Middle frontal gyrus (tissue), 1 donor: ENCODE data around the gene SHC3.

Source experiments
- DNase-seq: peaks from one replicate; pipeline ENCODE4 v3.0.0-alpha.2; 2015; ENCODE audit warnings: low spot score; ENCODE audit errors: extremely low spot score

Gene SHC3

DNA sequence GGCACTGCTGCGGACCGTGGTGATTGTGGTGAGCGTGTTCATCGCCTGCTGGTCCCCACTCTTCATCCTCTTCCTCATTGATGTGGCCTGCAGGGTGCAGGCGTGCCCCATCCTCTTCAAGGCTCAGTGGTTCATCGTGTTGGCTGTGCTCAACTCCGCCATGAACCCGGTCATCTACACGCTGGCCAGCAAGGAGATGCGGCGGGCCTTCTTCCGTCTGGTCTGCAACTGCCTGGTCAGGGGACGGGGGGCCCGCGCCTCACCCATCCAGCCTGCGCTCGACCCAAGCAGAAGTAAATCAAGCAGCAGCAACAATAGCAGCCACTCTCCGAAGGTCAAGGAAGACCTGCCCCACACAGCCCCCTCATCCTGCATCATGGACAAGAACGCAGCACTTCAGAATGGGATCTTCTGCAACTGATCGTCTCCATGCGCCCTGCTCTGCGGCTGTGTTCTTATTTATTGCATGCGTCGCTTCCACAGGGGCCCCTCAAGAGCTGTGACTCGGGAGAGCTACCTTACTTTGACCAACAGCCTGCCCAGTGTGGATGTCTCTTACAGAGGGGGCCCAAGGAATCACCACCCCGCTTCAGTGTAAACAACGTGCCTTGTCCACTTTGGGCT, 176.6 kb downstream of the SHC3 start:
- no peak for DNase-seq

DNA sequence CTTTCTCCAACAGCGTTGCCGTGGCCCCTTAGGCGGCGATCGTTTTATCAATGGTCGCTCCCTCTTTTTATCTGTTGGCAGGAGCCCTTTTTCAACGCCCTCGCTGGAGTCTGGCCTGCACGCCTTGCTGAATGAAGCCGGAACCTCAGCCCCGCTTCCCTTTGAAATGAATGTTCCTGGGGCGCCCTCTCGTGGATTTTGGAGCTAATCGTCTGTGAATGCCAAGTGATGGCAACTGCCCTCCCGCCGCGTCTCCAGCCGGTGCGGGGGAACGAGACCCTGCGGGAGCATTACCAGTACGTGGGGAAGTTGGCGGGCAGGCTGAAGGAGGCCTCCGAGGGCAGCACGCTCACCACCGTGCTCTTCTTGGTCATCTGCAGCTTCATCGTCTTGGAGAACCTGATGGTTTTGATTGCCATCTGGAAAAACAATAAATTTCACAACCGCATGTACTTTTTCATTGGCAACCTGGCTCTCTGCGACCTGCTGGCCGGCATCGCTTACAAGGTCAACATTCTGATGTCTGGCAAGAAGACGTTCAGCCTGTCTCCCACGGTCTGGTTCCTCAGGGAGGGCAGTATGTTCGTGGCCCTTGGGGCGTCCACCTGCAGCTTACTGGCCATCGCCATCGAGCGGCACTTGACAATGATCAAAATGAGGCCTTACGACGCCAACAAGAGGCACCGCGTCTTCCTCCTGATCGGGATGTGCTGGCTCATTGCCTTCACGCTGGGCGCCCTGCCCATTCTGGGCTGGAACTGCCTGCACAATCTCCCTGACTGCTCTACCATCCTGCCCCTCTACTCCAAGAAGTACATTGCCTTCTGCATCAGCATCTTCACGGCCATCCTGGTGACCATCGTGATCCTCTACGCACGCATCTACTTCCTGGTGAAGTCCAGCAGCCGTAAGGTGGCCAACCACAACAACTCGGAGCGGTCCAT, 177.4 kb downstream of the SHC3 start:
- peak; percentile 84 for DNase-seq

DNA sequence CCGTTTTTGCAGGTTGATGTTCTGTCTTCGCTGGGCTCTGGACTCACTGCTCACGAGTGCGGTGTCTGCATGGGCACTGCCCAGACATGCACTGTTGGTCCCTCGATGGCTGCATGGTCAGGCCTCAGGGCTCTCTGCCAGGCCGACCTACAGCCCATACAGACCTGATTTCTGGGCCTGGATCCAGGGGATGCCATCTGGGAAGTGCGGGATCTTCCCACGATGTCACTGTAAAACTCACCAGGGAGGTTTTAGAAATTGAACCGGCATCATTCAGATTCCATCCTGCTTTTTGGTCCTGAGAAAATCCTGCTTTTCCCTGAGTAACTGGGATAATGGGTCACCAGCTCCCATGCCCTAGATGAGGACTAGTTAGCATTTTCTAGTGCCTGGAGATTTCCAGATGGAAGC, 178.2 kb downstream of the SHC3 start:
- no peak for DNase-seq

DNA sequence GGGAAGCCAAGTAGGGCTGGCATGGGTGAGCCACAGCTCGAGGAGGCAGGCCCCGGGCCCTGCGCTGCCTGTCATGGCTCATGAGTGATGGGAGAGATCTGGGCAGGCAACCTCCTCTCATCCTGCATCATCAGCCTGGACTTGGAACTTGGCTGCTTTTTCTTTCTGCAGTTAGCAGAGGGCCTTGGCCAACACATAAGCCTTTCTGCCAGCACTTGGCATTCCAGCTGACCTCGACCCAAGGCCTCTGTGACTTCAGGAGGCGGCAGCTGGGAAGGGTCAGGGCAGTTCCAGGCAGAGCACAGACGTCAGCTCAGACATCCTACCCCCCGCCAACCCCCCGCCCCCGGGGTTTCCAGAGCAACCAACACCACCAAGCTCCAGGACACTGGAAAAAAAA, 179.7 kb downstream of the SHC3 start:
- no peak for DNase-seq

DNA sequence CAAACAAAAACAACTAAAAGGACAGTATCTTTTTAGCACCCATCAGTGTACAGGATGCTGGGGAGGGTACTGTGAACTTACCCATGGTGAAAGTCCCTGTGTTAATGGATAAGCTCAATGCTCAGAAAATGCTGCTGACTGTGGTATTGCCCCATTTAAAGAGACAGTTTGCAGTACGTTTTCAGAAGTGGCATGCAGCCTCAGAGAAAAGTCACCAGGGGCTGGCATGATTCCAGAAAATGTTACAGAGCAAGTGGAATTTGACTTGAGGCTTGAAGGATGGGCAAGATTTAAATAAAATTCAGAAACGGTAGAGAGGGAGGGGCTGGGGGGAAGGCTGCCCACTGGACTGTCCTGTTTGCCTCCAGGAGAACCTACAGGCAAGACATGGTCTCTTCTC, 180.1 kb downstream of the SHC3 start:
- DNase-seq, result no peak

DNA sequence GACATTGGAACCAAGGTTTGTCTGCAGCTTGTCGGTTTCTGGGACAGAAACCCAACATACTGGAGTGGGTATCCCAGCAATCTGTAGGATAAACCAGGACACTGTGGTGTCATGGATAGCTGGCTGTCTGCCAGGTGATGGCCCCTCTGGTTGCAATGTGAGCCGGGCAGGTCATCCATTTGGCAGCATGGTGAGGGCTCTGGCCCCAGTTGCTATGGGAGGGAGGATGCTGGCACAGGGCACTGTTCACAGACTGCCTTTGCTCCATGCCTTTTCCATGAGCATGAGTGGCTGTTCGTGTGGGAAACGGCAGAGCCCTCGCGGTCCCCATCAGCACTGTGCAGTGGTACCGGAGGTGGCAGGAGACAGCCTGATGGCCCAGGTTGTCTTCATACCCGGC, 181.0 kb downstream of the SHC3 start:
- no peak for DNase-seq

DNA sequence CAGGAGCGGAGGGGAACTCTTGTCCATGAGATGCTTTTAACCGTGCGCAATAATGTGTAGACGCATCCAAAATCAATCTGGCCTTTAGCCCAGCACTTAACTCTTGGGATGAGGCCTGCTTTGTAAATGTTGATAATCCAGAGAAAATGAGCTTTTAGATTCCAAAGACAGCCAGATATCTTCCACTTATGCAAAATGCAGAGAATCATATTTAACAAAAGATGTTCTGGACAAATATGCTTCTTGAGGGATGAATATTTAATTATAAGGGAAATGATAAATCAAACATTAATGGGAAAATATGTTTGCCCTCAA, 181.7 kb downstream of the SHC3 start:
- no peak for DNase-seq

DNA sequence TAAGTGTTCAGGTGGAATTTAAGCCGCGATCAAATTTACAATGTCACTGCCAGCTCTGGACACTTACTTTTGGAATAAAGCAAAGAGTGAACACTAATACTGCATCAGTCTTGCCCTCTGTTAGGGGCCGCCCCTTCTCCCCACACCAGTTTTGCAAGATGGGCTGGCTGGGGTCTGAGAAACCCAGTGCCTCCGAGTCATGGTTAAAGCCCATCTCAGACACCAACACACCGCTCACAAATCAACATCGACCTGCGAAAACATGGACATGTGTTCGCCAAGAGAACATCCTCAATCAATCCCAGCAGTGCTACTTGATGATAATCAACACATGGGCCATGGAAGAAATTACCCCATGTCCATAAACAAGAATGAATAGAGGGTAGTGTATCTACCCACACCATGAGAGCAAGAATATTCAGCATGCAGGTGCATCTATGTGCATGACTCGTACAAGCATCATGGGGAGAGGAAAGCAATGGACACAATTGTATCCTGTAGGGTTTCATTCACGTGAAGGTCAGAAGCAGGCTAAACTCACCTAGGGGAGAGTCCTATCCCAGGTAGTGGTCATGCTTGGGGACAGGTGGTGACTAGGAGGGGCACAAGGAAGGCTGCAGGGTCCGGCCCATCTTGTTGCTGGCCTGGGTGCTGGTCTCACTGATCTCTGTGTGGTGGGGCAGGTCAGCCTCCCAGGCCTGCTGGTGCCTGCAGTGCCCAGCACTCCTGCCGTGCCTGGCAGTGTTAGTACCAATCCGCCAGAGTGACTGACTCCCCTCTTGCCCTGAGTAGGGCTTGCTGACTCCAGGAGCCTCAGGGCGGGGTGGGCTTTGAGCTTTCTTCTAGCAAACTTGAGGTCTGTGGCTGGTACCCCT, 182.3 kb downstream of the SHC3 start:
- no peak for DNase-seq

DNA sequence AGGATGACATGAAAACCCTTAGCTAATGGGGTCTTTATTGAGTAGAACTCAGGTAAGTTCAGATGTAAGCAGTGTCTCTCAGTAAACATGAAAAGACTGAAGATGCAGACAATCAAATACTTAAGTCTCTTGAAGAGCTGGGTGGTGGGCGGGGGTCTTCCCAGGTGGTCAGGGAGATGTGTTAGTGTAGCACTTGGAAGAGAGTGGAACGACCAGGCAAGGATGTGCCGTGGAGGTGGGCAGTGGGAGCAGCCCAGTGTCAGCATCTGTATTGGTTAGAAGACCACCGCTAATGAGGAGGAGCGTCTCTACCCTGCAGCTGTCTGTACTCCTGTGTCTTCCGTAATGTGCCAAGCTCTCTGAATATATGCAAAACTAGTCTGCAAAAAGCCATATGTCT, 183.0 kb downstream of the SHC3 start:
- DNase-seq, result no peak

DNA sequence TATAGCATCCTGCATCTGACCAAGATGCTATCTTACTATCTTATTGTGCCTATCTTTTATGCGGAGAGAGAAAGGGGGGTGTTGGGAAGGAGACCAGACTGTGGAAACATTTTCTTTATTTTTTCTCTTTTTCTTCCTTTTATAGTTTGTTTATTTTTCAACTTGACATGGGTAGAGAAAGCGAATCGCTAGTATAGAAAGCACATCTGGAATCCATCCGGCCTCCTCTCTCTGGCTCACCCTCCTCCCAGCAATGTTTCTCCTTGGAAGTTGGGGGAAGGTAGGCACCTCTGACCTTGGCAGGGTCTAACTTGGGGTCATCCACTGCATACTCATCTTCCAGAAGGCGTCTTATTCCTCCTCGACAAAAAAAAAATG, 183.4 kb downstream of the SHC3 start:
- DNase-seq, result no peak

DNA sequence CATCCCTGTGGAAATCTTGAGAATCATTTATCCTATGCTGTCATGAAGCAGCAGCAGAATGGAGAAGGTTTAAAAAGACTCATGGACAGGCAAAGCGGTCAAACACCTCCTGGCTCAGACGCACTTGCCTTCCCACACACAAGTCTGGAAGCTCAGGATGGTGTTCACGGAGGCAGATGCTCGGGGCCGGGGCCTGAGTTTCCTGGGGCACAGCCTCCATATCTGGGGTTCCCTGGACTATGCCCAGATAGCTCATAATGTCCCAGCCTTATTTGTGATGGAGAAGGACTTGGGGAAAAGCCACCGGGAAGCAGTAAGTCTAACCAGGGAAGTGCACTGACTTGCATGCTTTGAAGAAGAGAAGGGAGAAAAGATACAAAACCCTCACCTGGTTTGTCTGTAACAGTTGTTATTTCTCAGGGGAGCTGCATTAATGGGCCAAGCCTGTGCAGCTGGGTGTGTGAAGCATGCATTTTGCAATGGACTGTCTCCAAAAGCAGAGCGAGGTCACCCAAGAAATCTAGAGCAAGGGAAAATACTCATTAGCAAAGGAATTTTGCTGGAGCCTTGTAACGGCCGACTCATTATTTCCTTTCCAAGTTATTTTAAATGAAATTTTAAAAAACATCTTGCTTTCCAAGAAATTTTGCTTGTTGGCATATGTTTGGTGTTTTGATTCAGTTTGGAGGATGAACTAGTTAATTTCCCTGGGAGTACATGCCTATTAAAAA, 184.0 kb downstream of the SHC3 start:
- no peak for DNase-seq

DNA sequence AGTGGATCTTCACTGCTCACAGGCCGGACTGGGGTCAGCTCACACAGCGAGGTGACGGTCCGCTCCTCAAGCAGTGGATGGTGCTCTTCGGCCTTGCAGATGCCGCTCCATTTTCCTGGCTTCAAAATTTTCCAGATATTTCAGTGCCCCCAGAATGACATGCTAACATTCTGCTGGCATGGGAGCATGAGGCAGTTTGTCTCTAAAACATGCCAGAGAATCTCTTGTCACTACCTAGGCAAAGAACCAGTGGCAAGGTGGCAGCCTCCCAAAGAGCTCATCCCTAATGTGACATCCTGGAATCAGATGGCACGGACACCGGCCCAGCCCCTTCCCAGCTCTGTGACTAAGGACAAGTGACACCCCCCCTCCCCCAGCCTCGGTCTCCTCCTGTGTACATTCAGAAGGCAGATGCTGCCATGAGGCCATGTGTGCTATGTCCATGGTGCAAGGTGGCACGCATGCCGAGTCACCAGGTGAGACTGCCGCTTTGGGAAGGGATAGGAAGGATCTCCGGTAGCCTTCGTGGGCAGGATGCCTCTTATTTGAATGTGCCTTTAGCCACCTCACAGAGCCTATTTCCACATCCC, 184.7 kb downstream of the SHC3 start:
- DNase-seq, result no peak

DNA sequence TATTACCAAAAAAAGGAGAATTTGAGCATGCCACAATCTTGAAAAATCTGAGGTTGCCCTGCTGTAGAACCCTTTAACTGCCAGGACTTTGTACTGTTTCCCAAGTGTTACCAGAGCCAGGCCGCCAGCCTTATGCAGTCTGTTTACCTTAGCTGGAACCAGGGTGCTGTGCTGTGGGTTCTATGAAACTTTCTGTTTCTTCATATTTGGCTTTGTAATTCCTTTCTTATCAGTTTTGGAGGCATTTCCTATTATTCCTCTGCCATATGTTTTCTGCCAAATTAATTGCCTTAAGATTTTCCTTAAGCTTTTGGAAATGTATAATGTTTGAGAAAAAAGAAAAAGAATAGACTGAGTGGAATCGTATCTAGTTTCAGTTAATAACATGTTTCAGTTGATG, 185.3 kb downstream of the SHC3 start:
- DNase-seq, result no peak

DNA sequence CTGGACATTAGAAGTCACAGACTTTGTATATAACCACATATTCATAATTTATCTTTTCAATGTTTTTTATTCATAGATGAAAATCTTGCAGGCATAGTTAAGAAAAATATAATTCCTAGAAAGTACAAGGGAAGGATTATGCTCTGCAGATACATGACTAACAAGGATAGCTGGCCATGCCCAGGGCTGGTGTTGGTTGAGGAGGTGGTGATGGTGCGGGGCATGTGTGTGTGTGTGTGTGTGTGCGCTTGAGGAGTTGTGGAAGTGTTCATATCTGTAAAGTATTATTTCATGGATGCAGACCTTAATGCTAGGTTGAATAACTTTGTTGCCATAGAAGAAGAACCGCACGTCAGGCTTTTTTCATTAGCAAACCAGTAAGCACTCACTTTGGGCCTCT, 186.1 kb downstream of the SHC3 start:
- DNase-seq, result no peak

DNA sequence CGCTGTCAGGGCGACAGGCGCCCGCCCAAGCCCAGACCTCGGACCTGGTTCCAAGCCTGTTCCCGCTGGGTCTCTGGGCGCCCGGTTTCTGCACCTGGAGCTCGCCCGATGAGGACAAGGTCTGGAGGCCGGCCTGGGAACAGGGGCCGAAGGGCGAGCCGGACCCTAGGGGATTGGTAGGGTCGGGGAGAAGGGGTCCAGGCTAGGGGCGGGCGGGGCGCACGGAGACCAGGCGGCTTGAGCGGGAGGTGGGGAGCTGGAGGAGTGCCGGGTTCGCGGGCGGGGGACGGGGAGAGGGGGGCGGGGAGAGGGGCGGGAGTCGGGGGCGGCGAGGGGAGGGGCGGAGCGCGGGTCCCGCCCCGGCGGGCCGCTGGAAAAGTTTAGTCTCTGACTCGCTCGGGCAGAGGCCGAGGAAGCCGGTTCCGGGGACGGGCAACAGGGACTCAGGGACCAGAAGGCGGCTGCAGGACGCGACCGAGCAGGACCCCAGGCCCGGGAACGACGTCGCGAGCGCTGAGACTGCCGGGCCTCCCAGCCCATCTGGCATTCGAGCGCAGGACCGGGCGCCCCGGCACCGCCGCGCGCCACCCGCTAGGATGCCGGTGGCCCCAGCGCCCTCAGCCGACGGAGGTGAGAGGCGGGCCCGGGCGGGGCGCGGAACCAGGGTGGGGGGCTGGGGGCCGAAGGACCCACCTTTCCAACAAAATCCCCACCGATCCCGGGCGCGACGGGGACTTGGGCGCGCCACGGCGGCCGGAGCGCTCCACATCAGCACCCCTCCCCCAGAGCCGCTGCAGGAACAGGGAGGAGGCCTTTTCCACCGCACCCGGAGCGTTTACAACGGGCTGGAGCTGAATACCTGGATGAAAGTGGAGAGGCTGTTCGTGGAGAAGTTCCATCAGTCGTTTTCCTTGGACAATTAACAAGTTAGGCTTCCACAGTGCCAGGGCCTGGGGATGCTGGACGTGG, 187.3 kb downstream of the SHC3 start, which contains the start of gene S1PR3:
Gene S1PR3 (plus strand): TSS at position 403 of the 969 bp plus-strand sequence. CDS start 9,733 bp downstream, outside the sequence.
- no peak for DNase-seq

DNA sequence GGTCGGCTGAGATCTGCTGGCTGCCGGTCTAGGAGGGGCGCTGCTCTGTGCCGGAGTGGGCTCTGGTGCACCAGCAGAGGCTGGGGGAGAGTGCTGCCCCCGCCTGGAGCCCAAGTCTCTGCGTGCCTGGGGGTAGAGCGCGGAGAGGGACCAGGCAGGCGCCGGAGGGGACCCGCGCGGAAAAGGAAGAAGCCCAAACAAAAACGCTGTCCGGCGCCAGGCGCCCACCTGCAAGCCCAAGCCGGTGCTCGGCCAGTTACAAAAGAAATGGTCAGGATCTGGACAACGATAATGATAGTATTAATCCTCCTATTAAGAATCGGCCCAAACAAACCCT, 187.9 kb downstream of the SHC3 start:
- DNase-seq, result no peak

DNA sequence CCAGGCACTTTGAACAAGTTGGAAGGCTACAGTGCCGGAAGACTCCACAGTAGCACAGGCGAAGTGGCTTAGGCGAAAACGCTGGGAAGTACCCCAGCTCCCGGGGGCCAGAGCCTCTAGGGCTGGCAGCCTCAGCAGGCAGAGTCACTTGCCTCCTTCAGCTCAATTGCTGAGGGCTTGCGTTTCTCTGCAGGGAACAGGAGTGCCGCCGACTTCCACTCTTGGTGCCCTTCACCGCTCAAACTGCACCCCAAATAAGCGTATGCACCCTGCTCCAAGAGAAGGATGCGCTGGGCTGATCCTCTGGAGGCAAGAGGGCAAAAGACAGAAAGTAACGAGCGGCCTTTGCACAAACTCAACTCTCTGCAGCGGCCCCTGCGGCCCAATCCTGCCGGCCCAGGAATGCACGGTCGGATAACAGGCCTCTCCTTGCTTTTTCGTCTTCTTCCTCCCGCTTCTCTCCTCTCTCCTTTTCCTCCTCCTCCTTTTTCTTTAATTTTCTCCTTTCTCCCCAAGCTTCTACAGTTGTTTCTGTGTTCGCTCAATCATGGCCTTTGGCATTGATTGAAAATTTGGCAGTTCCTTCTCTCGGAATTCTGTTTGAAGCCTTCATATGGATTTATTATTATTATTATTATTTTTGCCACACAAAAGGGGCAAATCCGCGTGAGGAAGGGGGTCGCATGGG, 188.4 kb downstream of the SHC3 start:
- no peak for DNase-seq

DNA sequence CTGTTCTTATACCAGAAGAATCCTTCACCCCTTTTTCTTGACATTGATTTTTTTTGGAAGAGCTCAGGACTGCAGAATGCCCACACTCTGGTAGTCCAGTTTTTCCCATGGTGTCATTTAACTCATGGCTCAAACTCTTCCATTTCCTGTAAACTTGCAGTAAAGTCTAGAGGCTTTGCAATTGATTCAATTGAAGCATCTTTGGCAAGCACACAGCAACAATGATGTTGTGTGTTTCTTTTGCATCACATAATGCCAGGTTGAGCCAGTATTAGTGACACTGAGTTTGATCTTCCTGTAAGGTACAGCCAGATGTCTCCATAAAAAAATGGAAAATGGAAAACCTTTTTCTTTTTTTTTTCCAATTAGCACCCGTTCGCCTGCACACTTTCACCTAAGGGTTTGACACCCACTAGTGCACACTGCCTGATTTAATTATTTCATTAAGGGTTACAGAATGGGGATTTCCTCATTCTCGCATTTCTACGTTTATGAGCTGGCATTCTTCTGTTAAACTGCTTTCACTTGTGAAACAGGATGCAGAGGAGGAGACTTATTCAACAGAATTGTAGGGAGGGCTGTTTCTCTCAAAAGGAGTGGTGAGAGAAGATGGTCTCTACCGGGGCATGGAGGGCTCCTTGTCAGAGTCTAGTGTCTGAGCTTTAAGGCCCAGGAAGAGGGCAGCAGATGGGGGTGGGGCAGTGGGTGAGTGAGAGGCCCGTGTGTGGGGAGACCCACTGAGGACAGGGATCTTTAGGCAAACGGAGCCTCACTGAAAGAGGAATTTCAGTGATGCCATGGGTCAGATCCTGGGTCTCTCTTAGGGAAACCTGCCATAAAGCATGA, 189.6 kb downstream of the SHC3 start:
- DNase-seq, result no peak
